GM21723 (cell line): ENCODE results near the gene NMT1.
"Not testable (repeated sequence)": the region's sequence is repeated elsewhere in the genome, so short reads cannot be mapped to it uniquely, and the experiment has no call there.

Source experiments
- ATAC-seq: cut with Tn5 transposase; IDR thresholded peaks from one replicate; pipeline ENCODE4 v1.9.1; 2021; ENCODE audit warnings: mild to moderate bottlenecking, moderate library complexity; ENCODE audit not compliant: unreplicated experiment

NMT1 gene

GRCh38 chr17:45036691-45037090 is 24.4 kb upstream of the NMT1 start:
- ATAC-seq = no peak

- ATAC-seq = no peak
Measured at GRCh38 chr17:45038728-45039634, 22.1 kb upstream of the NMT1 start.

GRCh38 chr17:45040459-45040858 is 20.7 kb upstream of the NMT1 start:
- no peak for ATAC-seq

GRCh38 chr17:45042346-45043120 is 18.6 kb upstream of the NMT1 start:
- no peak for ATAC-seq

GRCh38 chr17:45043813-45044540 is 17.1 kb upstream of the NMT1 start:
- ATAC-seq = no peak

- no peak for ATAC-seq
Measured at GRCh38 chr17:45046537-45047125, 14.5 kb upstream of the NMT1 start.

- ATAC-seq = no peak
Measured at GRCh38 chr17:45048795-45049563, 12.1 kb upstream of the NMT1 start.

- ATAC-seq = no peak
Measured at GRCh38 chr17:45050481-45051059, 10.5 kb upstream of the NMT1 start.

GRCh38 chr17:45051060-45051719 is 9.9 kb upstream of the NMT1 start, which contains the start of gene DCAKD:
TSS of gene DCAKD (minus strand) at chr17:45051632. CDS start at chr17:45034885, 16,747 bp downstream.
- ATAC-seq = peak; percentile 90

GRCh38 chr17:45051720-45052051 is 9.4 kb upstream of the NMT1 start:
- not testable (repeated sequence) for ATAC-seq

- ATAC-seq = no peak
Measured at GRCh38 chr17:45052052-45052772, 8.9 kb upstream of the NMT1 start.

- ATAC-seq = no peak
Measured at GRCh38 chr17:45060382-45060796, 728 bp upstream of the NMT1 start.

- no peak for ATAC-seq
Measured at GRCh38 chr17:45061606-45062205, 589 bp downstream of the NMT1 start.

- ATAC-seq = no peak
Measured at GRCh38 chr17:45063198-45063597, 2.1 kb downstream of the NMT1 start.

GRCh38 chr17:45067637-45068036 is 6.5 kb downstream of the NMT1 start:
- ATAC-seq = no peak

- ATAC-seq = no peak
Measured at GRCh38 chr17:45070001-45070400, 8.9 kb downstream of the NMT1 start.

GRCh38 chr17:45070809-45071208 is 9.7 kb downstream of the NMT1 start:
- ATAC-seq = no peak

- no peak for ATAC-seq
Measured at GRCh38 chr17:45073414-45074070, 12.4 kb downstream of the NMT1 start.
